GM19239 (cell line): ENCODE measurements around the gene CHST15.

ENCODE experiments used
- DNase-seq: peaks from one replicate; pipeline ENCODE4 v3.0.0; 2011; ENCODE audit warnings: low spot score; ENCODE audit not compliant: insufficient read length
- FAIRE-seq: peaks from 2 replicates; lab custom pipeline; 2011; peaks lifted over from hg19 to GRCh38; lab: Jason Lieb, UNC

The CHST15 gene

DNA sequence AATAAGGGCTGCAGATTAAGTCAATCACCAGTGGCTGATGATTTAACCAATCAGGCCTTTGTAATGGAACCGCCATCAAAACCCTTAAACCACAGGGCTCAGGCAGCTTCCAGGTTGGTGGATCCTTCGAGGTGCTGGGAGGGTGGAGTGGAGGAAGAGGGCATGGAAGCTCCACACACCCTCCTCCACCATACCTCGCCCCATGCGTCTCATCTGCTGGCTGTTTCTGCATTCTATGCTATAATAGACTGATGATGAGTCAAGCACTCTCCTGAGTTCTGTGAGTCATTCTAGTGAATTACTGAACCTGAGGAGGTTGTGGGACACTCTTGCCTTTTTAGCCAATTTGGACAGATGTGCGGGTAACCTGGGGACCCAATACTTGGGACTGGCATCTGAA lies 43.9 kb downstream of the CHST15 start:
- DNase-seq = no peak
- no peak for FAIRE-seq

DNA sequence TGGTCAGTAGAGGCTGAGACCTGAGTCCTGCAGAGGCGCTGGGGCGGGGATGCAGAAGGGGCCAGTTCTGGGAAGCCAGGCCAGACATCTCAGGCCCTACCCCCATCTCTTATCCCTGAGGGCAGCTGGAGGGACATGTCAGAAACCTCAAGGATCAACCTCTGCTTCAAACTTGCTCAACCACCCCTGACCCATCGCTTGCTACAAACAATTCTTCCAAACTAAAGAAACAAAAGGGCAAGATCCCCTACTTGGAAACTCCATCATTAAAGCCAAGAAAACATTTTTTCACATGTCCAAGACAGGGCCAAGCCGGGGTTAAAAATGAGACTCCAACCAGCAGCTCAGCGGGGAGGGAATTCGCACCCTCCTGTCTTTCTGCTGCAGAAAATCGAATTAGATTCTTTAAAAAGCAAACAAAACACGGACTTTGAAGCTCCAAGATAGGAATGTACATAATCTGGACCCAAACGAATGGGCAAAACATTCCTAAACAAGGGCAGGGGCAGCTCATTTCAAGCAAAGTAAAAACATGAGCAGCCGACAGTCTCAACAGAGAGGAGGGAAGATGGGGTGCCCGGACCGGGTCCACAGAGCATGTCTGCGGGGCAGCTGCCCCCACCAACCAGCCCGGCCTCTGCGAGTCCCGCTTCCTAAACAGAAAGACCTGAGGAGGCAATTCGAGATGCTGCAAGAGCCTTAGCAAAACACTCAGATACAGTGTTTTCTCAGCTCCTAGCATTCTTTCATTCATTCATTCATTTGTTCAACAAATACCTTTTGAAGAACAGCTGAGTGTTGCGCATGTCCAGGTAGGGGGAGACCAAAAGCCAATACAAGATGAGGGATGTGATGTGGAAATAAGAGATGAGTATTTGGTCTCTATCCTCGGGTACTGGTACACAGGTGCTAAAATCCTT lies 44.8 kb downstream of the CHST15 start:
- DNase-seq (no peak), FAIRE-seq (no peak)

DNA sequence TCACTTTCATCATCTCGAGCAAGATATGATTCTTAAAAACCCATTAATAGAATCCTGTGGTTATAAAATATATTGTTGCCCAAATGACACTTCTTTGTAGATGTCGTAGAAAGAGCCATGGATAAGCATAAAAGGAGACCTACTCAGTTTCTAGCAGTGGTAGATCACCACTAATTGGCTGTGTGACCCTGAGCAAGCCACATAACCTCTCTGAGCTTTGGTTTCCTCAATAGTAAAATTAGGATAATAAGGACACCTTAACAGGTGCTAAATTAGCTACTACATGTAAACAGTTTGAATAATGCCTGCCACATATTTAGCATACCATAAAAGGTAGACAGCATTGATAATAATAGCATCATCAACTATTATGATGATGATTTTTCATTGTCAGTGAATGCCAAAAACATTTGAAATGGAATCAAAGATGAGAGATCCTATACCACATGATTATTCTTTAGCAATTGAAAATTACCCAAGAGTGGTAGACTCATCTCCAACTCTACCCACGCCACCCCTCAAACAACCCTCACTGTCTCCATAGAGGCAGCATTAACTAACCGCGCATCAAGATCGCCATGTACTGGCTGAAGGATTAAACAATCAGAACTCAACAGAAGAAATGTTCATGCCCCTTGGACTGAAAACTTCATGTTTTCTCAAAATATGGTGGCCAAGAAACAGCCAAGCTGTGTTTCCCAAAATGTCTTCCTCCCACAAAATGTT lies 45.8 kb downstream of the CHST15 start:
- no peak for DNase-seq
- no peak for FAIRE-seq

DNA sequence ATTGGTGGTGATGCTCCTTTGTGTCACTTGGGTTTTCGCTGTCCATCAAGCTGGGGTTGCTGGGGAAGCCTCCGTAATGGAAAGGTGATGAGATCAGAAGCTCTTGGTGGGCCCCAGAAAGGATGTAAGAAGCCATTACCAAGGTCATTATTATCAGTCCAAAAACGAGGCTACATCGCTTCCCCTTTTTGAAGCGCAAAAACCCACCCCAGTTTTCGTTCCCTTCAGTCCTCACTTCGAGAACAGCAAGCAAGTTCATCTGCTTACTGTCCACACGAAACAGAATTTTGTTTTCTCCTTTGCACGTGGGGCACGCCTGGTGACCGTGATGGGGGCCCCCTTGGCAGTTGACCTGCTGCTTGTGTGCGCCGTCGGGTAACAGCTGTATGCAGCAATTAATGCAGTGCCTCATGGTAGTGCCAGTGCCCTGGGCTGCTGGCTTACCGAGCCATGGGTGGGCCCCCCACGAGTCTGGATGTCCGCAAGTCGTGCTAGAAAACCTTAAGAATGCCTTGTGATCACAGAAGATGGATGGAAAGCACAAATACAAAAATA lies 47.5 kb downstream of the CHST15 start:
- DNase-seq (no peak), FAIRE-seq (no peak)

DNA sequence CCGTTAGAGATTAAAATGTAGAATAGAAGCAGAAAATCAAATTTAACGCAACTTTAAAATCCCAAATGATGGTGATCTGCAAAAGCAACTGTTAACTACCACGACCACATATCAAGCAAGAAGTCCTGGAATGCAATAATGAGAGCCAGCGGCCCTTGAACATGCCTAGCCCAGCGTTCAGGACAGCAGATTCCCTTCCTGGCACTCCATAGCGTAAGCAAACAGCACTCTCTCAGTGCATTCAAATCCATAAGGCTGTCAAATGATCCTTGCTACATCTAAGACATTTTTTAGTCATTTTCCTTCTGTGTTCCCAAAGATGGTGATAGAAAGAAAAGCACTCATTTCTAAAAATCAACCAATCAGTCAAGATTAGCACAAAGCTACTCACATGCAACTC lies 48.1 kb downstream of the CHST15 start:
- DNase-seq (no peak), FAIRE-seq (no peak)

DNA sequence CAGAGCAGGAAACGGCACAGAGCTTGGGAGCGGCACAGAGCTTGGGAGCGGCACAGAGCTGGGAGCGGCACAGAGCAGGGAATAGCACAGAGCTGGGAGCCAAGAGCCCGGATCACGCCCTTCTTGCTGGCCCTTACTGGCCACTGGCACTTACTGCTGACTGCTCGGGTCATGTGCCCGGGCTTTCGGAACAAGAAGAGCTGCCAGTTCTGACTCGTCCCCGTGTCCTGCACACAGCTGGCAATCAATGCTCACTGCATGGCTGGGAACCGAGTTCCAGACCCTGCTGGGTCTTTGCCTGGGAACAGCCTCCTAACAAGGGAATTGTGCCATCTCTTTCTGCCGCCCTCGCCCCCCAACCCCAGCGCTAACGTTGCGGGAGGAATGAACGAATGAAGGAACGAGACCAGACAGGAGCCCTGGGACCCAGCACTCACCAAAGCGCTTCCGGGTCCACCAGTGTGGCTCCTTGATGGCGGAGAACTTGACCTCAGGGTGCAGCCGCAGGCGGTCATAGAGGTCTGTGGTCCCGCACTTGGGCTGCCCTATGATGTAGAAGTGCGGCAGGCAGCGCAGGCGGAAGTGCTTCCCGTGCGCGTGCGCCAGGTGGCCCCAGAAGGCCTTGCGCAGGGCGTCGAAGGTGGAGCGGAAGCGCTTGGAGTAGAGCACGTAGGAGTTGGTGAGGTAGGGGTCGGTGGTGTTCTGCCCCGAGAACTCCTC lies 49.1 kb downstream of the CHST15 start:
- DNase-seq (no peak), FAIRE-seq (no peak)

DNA sequence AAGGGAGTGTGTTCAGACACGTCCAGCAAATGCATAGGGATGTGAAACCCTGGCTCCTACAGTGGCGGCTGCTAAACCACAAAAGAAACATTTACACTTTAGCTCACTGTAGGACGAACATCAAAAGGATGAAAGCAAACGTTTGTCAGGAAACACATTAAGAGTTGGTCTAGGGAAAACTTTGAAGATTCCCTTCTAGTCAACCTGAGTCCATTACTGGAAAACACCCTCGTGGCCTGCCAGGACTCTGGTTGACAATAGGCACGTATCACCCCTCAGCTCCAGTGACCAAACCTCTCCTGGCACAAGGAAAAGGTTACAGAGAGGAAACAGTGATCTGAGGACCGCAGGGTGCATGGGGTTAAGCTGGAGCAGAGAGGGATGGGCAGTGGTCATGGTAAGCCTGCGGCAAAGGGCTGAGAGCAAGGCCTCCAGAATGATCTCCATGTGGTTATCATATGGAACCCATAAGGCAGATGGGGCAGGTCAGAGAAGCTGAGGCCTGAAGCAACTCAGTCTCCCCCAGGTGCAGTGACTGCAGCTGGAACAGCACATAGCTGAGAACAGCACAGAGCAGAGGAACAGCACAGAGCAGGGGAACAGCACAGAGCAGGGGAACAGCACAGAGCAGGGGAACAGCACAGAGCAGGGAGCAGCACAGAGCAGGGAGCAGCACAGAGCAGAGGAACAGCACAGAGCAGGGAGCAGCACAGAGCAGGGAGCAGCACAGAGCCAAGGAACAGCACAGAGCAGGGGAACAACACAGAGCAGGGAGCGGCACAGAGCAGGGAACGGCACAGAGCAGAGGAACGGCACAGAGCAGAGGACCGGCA lies 49.9 kb downstream of the CHST15 start:
- DNase-seq (peak; percentile 34), FAIRE-seq (peak; percentile 84)

DNA sequence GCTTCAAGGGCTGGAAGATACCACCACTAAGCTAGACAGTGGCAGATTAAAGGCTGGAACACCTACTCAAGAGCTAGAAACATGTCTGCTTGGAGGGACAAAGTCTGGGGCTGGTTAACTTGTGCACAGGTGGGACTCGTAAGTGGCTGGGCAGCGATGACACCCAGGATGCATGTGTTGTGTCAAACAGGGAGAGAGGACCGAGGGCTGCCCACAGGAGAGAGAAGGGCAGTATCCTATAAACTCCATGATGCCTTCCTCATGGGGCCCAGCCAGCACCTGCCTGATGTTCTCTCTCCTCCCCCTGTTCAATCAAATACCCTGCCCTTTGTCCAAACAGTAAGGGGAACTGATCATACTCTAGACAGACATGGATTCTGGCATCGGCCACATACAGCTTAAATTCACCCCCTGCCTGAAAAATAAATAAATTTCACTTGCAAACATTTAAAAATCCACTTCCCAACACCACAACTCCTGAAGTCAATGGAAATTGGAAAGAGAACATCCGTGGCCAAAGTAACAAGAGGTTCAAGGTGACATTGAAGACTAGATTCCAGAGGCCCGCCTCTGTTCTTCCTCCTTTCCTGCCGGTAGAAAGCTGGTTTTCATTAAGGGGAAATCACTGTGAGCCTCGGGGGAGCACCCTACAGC lies 50.6 kb downstream of the CHST15 start:
- FAIRE-seq (no peak), DNase-seq (no peak)

DNA sequence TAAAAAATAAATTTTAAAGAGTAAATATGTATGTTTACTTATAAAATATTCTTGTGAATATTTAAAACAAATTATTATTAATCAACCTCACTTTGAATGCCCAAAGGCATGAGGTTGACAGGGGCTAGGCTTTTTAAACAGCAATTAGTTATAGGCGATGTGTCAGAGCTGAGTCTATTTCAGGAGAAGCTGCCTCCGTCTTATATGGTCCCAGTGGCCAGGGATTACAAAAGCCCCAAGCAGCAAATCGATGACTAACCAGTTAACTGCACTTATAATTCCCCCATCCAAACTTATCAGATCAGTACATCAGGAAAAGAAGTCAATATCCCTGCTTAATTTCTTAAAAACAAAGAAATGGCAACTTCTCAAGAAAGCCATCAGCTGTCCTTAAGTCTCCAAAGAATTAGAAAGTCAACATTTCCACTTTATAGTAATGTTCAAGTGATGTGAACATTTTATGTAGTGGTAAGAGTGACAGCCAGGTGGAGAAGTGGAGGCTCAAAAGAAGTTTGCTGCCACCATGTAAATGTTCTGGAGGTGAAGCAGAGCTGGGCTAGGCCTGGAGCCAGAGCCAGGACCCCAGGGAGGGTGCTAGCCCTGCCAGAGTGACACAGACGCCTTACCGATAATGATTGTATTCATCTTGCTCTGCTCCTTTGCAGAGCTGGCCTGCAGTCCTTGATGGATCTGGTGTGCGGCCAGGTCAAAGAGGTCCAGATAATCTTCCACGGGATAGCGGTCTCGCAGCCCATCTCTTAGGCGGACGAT lies 51.5 kb downstream of the CHST15 start:
- no peak for FAIRE-seq

DNA sequence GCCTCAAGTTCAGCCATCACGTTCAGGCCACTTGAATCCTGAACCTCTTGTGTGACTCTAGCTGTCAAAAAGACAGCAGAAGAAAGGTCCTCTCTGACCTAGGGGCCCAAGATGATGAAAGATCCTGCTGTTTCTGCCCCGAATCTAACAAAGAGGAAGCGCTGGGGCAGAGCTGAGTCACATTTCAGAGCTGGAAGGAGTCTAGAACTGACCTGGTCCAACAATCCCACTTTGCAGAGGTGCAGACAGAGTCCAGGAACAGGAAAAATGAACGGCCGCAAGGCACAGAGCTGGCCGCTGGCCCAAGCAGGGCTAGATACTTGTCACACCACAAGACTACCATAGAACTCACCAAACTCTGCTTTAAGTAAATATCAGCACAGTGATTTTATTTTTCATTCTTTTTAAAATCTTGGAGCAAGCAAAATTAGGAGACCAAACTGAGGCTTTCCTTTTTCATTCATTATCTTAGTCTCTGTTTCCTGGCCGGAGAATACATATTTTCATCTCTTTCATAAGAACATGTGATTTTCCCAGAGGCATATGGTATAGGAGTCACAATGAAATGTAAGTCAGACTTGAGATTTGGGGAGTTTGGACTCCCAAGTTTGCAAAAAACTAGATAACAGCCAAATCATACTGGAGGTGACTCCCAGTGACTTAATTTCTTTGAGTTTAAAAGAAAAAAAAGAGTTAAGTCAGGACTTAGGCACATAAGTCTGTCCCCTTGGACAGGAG lies 52.8 kb downstream of the CHST15 start:
- FAIRE-seq (no peak), DNase-seq (no peak)

More for the DNA sequence above, 51.5 kb downstream of the CHST15 start:
- DNase-seq = no peak

DNA sequence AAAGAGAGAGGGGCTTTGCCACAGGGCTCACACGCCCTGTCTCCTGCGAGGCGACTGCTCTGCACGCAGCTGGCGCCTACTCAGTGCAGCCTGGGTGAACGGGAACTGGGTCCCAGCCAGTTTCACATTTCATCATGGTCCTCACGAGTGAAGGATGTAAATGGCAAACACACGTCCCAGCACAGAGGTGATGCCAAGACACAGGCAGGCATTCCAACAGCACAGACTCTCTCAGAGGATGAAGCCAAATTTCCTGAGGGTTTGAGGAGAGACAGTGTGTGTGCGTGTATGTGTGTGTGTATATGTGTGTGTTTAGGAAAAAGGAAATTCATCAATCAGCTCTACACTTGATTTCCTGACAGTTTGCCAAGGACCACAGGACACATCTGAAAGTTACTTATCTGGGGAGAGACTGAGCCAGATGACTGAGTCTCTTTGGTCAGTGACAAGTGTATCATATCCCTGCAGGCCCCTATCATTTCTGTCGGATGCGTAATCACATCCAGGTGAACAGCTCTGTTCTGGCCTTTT lies 53.9 kb downstream of the CHST15 start:
- no peak for DNase-seq
- FAIRE-seq = no peak

DNA sequence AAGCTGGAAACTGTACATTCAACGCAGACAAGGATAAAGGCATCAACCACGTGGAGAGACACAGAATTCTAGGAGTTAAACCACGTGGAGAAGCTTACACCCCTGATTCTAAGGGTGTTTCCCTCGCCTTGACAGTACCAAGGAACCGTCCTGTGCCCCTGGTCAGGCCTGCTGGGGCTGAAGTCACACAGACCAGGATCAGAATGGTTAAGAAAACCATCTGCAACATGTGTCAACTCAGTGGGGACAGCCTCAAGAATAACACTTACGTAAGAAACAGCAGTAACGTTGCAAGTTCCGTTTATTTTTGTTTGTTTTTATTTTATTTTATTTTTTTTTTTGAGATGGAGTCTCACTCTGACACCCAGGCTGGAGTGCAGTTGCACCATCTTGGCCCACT lies 55.6 kb downstream of the CHST15 start:
- no peak for FAIRE-seq

DNA sequence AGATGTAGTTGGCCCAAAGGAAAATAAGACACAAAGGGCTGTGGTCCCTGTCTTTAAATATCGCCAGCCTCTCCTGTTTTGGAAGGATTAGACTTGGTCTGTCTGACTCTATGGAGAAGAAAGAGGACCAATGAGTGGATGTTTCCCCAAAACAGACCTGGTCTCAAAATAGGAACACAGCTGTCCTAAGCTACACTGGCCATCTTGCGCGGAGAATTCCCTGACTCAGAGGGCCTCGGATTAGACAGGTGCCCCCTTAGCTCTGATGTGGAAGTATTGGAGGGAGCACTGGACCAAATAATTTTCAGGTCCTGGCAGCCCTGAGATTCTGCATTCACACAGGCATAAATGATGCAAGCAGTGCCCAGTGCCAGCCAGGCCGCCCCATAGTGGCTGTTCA lies 56.1 kb downstream of the CHST15 start:
- DNase-seq (no peak), FAIRE-seq (no peak)

More for the DNA sequence above, 55.6 kb downstream of the CHST15 start:
- no peak for DNase-seq

DNA sequence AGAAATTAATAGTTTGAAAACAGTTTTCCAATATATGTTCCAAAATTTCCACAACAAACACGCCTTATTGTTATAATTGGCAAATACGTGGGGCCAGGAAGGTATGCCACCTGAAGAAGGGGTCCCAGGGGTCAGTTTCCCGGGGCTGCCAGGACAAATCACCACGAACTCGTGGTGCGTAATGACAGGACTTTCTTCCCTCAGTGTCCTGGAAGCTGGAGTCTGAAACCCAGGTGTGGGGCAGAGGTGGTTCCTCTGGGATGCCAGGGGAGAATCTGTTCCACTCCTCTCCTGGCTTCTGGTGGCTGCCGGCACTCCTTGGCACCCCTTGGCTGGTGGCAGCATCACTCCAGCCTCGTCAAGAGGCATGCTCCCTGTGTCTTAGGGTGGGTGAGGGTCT lies 56.7 kb downstream of the CHST15 start:
- no peak for FAIRE-seq
- no peak for DNase-seq

DNA sequence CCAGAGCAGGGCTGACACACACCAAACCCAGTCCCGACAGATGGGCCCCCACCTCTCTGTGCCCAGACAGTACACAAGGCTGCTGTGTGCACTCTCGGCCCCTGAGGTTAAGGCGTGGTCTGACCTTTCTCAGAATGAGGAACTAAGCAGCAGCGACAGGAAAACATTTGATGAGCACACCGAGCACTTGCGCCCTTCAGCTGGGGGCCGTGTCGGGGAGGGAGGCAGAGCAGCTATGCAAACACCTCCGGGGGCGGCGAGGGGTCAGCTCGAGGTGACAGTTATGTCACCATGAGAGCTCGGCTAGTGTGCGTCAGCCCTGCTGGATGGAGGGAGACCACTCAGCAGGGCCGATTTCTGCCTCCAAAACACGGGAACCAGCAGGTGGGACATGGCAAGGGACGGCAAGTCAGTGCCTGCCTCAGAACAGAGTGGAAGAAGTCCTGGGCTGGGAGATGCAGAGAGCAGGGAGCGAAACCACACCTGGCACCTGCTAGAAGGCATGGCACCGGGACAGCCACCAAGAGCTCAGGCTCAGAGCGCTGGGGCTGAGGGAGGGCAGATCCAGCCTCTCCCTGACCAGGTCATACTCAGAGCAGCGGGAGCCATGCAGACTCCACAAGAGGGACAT lies 57.4 kb downstream of the CHST15 start:
- peak; percentile 94 for DNase-seq
- FAIRE-seq = peak; percentile 99

DNA sequence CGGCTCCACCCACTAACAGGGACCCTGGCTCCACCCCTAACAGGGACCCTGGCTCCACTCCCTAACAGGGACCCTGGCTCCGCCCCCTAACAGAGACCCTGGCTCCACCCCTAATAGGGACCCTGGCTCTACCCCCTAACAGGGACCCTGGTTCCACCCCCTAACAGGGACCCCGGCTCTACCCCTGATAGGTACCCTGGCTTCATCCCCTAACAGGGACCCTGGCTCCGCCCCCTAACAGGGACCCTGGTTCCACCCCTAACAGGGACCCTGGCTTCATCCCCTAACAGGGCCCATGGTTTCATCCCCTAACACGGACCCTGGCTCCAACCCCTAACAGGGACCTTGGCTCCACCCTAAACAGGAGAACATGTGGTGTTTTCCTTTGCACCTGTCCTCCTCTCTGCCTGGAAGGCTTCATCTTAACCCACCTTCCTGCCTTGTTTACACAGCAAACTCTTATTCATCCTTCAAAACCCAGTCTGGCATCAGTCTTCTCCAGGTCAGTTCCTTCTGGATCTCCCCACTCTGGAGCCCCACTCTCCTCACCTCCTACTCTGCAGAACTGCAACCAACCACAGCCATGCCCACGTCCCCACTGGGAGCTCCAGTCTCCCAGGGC lies 58.0 kb downstream of the CHST15 start:
- no peak for FAIRE-seq

More for the DNA sequence above, 58.0 kb downstream of the CHST15 start:
- DNase-seq = no peak
